Heart left ventricle (tissue), 13 donors: ENCODE data around the gene TTLL11.

Experiments
- CTCF ChIP-seq, 12 donors: fragments of 200-600 bp; sonication (generic) in 4 of 12; IDR thresholded peaks; one replicate each; pipeline versions ENCODE4 v1.5.0 to v1.8.0; 2018 to 2022; ENCODE audit warnings: antibody characterized with exemption in 12 of 12, mild to moderate bottlenecking in 5 of 12
- POLR2A ChIP-seq, 2 donors: fragments of 450-650 bp; IDR thresholded peaks; one replicate each; pipeline ENCODE4 v1.6.1; 2017; ENCODE audit warnings: antibody characterized with exemption in 2 of 2, mild to moderate bottlenecking in 2 of 2, moderate library complexity in 2 of 2
- donor health status: ischemic (EF 13 %, LVEDD 7.1; RV severe dilation, severe dysfunction).
- donor health status: DM: no; HTN: yes; CAD: no.
- donor health status: DM: no; HTN: no; CAD: no.
- donor health status: ischemic (EF 25% LVEDD 6.9; RV normal size, moderate dysfunction).
- donor health status: ischemic (EF 25% LVEDD 5.7; RV mildly dilated, moderate dysfunction).
- donor health status: ischemic (EF 35%, LVEDD 5.7; RV mildly dilated, moderate dysfunction).
- donor health status: nonischemic (EF 11% LVEDD 7.7; RV severe dilation, severe dysfunction).
- donor health status: DM: yes; HTN: yes; CAD: no.
- donor health status: PGD.
- donor health status: ischemic (EF 29% LVEDD 5.4; RV normal size, mild dysfunction).
- donor health status: nonischemic (EF 23%, LVEDD 6.1; RV moderate dilation, normal function).

- TF ChIP-seq CTCF (IDR thresholded peaks at IDR 0.05) (no peak), POLR2A (IDR thresholded peaks at IDR 0.05) (no peak)
Measured at GRCh38 chr9:122134822-122135528, 41.9 kb upstream of the TTLL11 start.
